Measurements from ENCODE around the gene SPAG6.

- TF ChIP-seq, protein P1, sequence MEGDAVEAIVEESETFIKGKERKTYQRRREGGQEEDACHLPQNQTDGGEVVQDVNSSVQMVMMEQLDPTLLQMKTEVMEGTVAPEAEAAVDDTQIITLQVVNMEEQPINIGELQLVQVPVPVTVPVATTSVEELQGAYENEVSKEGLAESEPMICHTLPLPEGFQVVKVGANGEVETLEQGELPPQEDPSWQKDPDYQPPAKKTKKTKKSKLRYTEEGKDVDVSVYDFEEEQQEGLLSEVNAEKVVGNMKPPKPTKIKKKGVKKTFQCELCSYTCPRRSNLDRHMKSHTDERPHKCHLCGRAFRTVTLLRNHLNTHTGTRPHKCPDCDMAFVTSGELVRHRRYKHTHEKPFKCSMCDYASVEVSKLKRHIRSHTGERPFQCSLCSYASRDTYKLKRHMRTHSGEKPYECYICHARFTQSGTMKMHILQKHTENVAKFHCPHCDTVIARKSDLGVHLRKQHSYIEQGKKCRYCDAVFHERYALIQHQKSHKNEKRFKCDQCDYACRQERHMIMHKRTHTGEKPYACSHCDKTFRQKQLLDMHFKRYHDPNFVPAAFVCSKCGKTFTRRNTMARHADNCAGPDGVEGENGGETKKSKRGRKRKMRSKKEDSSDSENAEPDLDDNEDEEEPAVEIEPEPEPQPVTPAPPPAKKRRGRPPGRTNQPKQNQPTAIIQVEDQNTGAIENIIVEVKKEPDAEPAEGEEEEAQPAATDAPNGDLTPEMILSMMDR (IDR thresholded peaks at IDR 0.05) = no peak
- TF ChIP-seq POLR2A (IDR thresholded peaks at IDR 0.05) = no peak
Observed at GRCh38 chr10:22438711-22439110, 93.4 kb downstream of the SPAG6 start.

Data from uterus (tissue), 2 donors.